CD14-positive monocyte (primary cell): Measurements from ENCODE around the gene LRP8. TPM values are rescaled to one million over a fixed set of nuclear protein-coding genes. Genes with fewer than 3 reads are reported as not detected.

Experiments
- DNase-seq, 3 donors: peaks; one replicate each; pipeline ENCODE4 v3.0.0-alpha.2; 2011 to 2022
- H2AFZ ChIP-seq: 2 replicates; pipeline ENCODE4 v1.6.0; 2012; ENCODE audit warnings: mild to moderate bottlenecking, low read depth, low read length, inconsistent platforms; ENCODE audit not compliant: insufficient read depth, poor library complexity, severe bottlenecking
- H3K27ac ChIP-seq, 2 donors: 1 replicate in 1 of 2; 2 replicates in 1 of 2; pipeline ENCODE4 v1.5.1; 2012 to 2013; ENCODE audit warnings: low read length in 2 of 2, control low read depth in 1 of 2, inconsistent platforms in 1 of 2, low read depth in 1 of 2, mild to moderate bottlenecking in 1 of 2
- H3K27me3 ChIP-seq, 2 donors: one replicate each; pipeline versions ENCODE4 v1.6.0 to v1.6.1; 2011 to 2013; ENCODE audit warnings: low read length in 2 of 2; ENCODE audit not compliant: control insufficient read depth in 2 of 2, insufficient read depth in 2 of 2
- H3K36me3 ChIP-seq, 2 donors: replicated peaks in 1 of 2; 1 replicate in 1 of 2; 2 replicates in 1 of 2; pipeline versions ENCODE4 v1.5.1 to v1.6.1; 2012 to 2013; ENCODE audit warnings: low read length in 2 of 2, control low read depth in 1 of 2, inconsistent platforms in 1 of 2, mild to moderate bottlenecking in 1 of 2; ENCODE audit not compliant: insufficient read depth in 2 of 2, control insufficient read depth in 1 of 2
- H3K4me1 ChIP-seq, 2 donors: 1 replicate in 1 of 2; 2 replicates in 1 of 2; pipeline versions ENCODE4 v1.5.1 to v1.6.1; 2012 to 2013; ENCODE audit warnings: low read length in 2 of 2, control low read depth in 1 of 2, inconsistent platforms in 1 of 2, mild to moderate bottlenecking in 1 of 2, moderate library complexity in 1 of 2; ENCODE audit not compliant: insufficient read depth in 2 of 2, control insufficient read depth in 1 of 2
- H3K4me2 ChIP-seq: replicated peaks from 2 replicates; pipeline ENCODE3; 2012; ENCODE audit warnings: low read length, moderate library complexity, mild to moderate bottlenecking; ENCODE audit not compliant: poor library complexity, severe bottlenecking; ENCODE audit errors: extremely low read depth
- H3K4me3 ChIP-seq, 3 experiments: fragments of 200-600 bp in 1 of 3; sonication (generic) in 1 of 3; replicated peaks in 1 of 3; 1 replicate in 2 of 3; 2 replicates in 1 of 3; pipeline ENCODE4 v1.5.1; 2011 to 2013; ENCODE audit warnings: low read length in 3 of 3, mild to moderate bottlenecking in 3 of 3, control low read depth in 2 of 3, low read depth in 2 of 3, inconsistent platforms in 1 of 3, moderate library complexity in 1 of 3
- H3K79me2 ChIP-seq: 2 replicates; pipeline ENCODE4 v1.6.0; 2012; ENCODE audit warnings: mild to moderate bottlenecking, control low read depth, inconsistent platforms, low read length, moderate library complexity; ENCODE audit not compliant: insufficient read depth
- H3K9ac ChIP-seq: 2 replicates; pipeline ENCODE4 v1.6.0; 2017; ENCODE audit warnings: low read length, mild to moderate bottlenecking; ENCODE audit not compliant: insufficient read depth, poor library complexity, severe bottlenecking
- H3K9me3 ChIP-seq, 2 donors: replicated peaks in 1 of 2; 1 replicate in 1 of 2; 2 replicates in 1 of 2; pipeline versions ENCODE4 v1.5.1 to v1.6.1; 2012 to 2013; ENCODE audit warnings: low read length in 2 of 2, control low read depth in 1 of 2; ENCODE audit not compliant: control insufficient read depth in 1 of 2, insufficient read depth in 1 of 2
- H4K20me1 ChIP-seq: 2 replicates; pipeline ENCODE4 v1.6.0; 2012; ENCODE audit warnings: mild to moderate bottlenecking, low read length, control low read depth, moderate library complexity; ENCODE audit not compliant: insufficient read depth
- H3K27ac Mint-ChIP-seq, 7 donors: one replicate each; pipeline ENCODE4 v1.8.0; 2020; ENCODE audit warnings: mild to moderate bottlenecking in 7 of 7, mixed read lengths in 7 of 7, moderate library complexity in 6 of 7, inconsistent platforms in 2 of 7
- H3K27me3 Mint-ChIP-seq, 3 donors: one replicate each; pipeline ENCODE4 v1.8.0; 2021 to 2022; ENCODE audit warnings: low read depth in 3 of 3, mild to moderate bottlenecking in 3 of 3, mixed read lengths in 3 of 3, moderate library complexity in 3 of 3, inconsistent platforms in 1 of 3
- H3K36me3 Mint-ChIP-seq, 2 donors: one replicate each; pipeline ENCODE4 v1.8.0; 2020; ENCODE audit warnings: mixed read lengths in 2 of 2, inconsistent platforms in 1 of 2, mild to moderate bottlenecking in 1 of 2
- H3K4me1 Mint-ChIP-seq: one replicate; pipeline ENCODE4 v1.8.0; 2020; ENCODE audit warnings: mild to moderate bottlenecking, mixed read lengths
- H3K4me3 Mint-ChIP-seq, 2 donors: one replicate each; pipeline ENCODE4 v1.8.0; 2020; ENCODE audit warnings: mild to moderate bottlenecking in 2 of 2, mixed read lengths in 2 of 2, moderate library complexity in 1 of 2
- H3K9me3 Mint-ChIP-seq, 7 donors: one replicate each; pipeline ENCODE4 v1.8.0; 2020 to 2022; ENCODE audit warnings: mixed read lengths in 7 of 7, mild to moderate bottlenecking in 6 of 7, moderate library complexity in 6 of 7, inconsistent platforms in 2 of 7
- CTCF ChIP-seq: fragments of 200-600 bp; IDR thresholded peaks from one replicate; pipeline ENCODE4 v1.8.0; 2022; ENCODE audit warnings: antibody characterized with exemption, mild to moderate bottlenecking
- WGBS: methylation state at CpG from one replicate; pipeline ENCODE4 v1.1.5; 2013; ENCODE audit warnings: missing lambda C conversion rate; ENCODE audit not compliant: insufficient coverage; 5-methylcytosine and 5-hydroxymethylcytosine counted together
- intact Hi-C, 2 donors: fragments of 100-400 bp; cut with micrococcal nuclease; formaldehyde crosslinking; loops; one replicate each; pipeline versions ENCODE4 v1.15.0 to v1.15.1; 2023
- polyA plus RNA-seq, 3 donors: library from polyadenylated mRNA; depleted of rRNA in 1 of 3; unstranded in 2 of 3; stranded (reverse) in 1 of 3; fragments of 300-500 nt in 2 of 3; fragments of >200 nt in 1 of 3; fragmentation: Illumina TruSeq in 2 of 3; gene quantifications; 1 replicate in 2 of 3; 2 replicates in 1 of 3; pipeline ENCODE4 v1.2.3, GENCODE V29; 2012 to 2021

LRP8 gene
- polyA plus RNA-seq, 3 donors = 0.76 to 11.3 (median 0.95) TPM

DNA sequence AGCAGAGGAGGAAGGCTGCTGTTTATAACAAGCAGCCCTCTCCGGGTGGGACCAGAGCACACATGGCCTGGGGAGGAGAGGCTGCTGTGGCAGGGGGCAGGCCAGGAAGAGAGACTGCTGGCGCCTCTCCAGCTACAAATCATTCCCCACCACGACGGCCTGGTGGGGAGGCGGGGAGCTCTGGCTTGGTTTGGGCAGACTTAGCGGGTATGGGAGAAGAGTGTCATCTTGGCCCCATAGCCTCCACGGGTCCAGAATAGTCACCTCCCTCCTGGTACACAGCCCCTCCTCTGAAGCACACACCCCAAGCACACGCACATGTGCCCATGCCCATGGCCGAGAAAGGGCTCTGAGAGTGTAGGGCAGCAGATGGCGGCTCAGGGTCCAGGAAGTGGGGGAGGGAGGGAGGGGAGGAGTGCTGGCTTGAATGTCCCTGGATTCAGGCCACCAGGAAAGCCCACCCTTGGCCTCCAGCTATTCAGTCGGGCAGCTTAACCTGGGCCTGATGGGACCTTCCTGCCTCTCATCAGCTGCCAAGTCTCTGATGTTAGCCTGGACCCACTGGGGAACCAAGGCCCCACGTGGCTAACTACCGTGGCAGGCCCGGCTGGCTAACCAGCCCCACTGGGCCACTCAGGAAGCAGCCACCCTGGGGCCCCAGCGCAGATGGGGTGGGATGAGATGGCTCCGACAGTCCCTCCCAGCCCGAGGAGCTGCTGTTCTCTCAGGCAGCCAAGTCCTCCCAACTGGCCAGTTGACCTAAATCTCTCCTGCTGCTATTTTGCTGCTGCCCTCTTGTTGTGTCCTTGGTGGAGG is 10.9 kb downstream of the LRP8 start:
- Mint-ChIP-seq H3K4me3 (no peak overlapping the region), H3K36me3 (peaks cover 26 to 74% of the 10 kb centered on the region in 2 donors), H3K4me1 (peaks cover 3% of the 10 kb centered on the region), H3K27me3 (peaks cover 0 to 1% (median 0%) of the 10 kb centered on the region in 3 donors), H3K27ac (peak overlapping the region in 2 of 7 donors; percentile 64 to 68), H3K9me3 (no peaks in the 10 kb centered on the region)
- Histone ChIP-seq H2AFZ (no peak overlapping the region), H3K4me3 (no peak overlapping the region), H3K4me1 (no peaks in the 10 kb centered on the region), H3K27me3 (no peaks in the 10 kb centered on the region), H3K9me3 (no peaks in the 10 kb centered on the region), H3K9ac (peak overlapping the region; percentile 15), H3K27ac (no peak overlapping the region), H3K36me3 (peaks cover 10 to 67% of the 10 kb centered on the region in 2 donors), H4K20me1 (no peaks in the 10 kb centered on the region), H3K79me2 (peaks cover 45% of the 10 kb centered on the region), H3K4me2 (no peak overlapping the region)
- 22% methylated on average over 8 of the region's 17 CpGs for WGBS
- TF ChIP-seq CTCF = no peak
- no peak for DNase-seq
- intact Hi-C loops = no loop called here

GRCh38 chr1:53316424-53316765 is 11.5 kb downstream of the LRP8 start:
- Histone ChIP-seq H3K4me2 (no peak overlapping the region), H3K79me2 (peaks cover 44% of the 10 kb centered on the region), H3K27me3 (no peaks in the 10 kb centered on the region), H4K20me1 (no peaks in the 10 kb centered on the region), H3K27ac (no peak overlapping the region), H3K4me3 (no peak overlapping the region), H3K36me3 (peaks cover 10 to 61% of the 10 kb centered on the region in 2 donors), H3K4me1 (no peaks in the 10 kb centered on the region), H3K9me3 (no peaks in the 10 kb centered on the region), H3K9ac (peak overlapping the region; percentile 15), H2AFZ (no peak overlapping the region)
- intact Hi-C loops = no loop called here
- Mint-ChIP-seq H3K36me3 (peaks cover 29 to 75% of the 10 kb centered on the region in 2 donors), H3K4me1 (peaks cover 3% of the 10 kb centered on the region), H3K27ac (peak overlapping the region in 1 of 7 donors; percentile 61), H3K4me3 (no peak overlapping the region), H3K9me3 (no peaks in the 10 kb centered on the region), H3K27me3 (peaks cover 0 to 1% (median 0%) of the 10 kb centered on the region in 3 donors)
- WGBS = 17% methylated on average over 1 of the region's 1 CpG
- no peak for TF ChIP-seq CTCF
- DNase-seq = no peak
